Forelimb muscle (tissue), 1 donor: ENCODE data around the gene ICAM3. TPM values are rescaled to one million over a fixed set of nuclear protein-coding genes. Genes with fewer than 3 reads are reported as not detected.

ENCODE experiments used
- DNase-seq: peaks from one replicate; pipeline ENCODE4 v3.0.0-alpha.2; 2013; ENCODE audit warnings: low read depth
- polyA plus RNA-seq: library from polyadenylated mRNA; unstranded; fragments of 120-200 nt; gene quantifications from one replicate; pipeline ENCODE4 v1.2.1, GENCODE V29; 2013; ENCODE audit not compliant: insufficient read length

Gene ICAM3
- polyA plus RNA-seq, 1 donor: 4.9 TPM

GRCh38 chr19:10291554-10292205, 47.7 kb downstream of the ICAM3 start:
- DNase-seq: no peak

GRCh38 chr19:10290876-10291553, 48.4 kb downstream of the ICAM3 start:
- DNase-seq: no peak

GRCh38 chr19:10290357-10290875, 49.0 kb downstream of the ICAM3 start:
- no peak for DNase-seq

- DNase-seq: no peak
Measured at GRCh38 chr19:10289836-10290356, 49.5 kb downstream of the ICAM3 start, which contains the start of gene ICAM5. Gene ICAM5 (plus strand): TSS chr19:10289952. CDS start chr19:10290044, 92 bp downstream.

GRCh38 chr19:10289167-10289835, 50.1 kb downstream of the ICAM3 start:
- no peak for DNase-seq

GRCh38 chr19:10288662-10289166, 50.7 kb downstream of the ICAM3 start:
- no peak for DNase-seq

- DNase-seq: no peak
Measured at GRCh38 chr19:10286803-10287737, 52.4 kb downstream of the ICAM3 start, which contains the start of gene ICAM4. Gene ICAM4 (plus strand): TSS chr19:10286955. CDS start chr19:10287013, 58 bp downstream.

GRCh38 chr19:10285393-10285792, 54.0 kb downstream of the ICAM3 start:
- DNase-seq: no peak

GRCh38 chr19:10284960-10285278, 54.5 kb downstream of the ICAM3 start:
- no peak for DNase-seq

GRCh38 chr19:10284065-10284959, 55.1 kb downstream of the ICAM3 start:
- DNase-seq: no peak

Other genes with a start within 250 kb of the ICAM3 start
- 3.9 TPM for gene ANGPTL6, start 236.9 kb downstream of the ICAM3 start, polyA plus RNA-seq
- 28.5 TPM for gene PPAN, start 233.3 kb downstream of the ICAM3 start, polyA plus RNA-seq
- 13.6 TPM for gene P2RY11, start 227.9 kb downstream of the ICAM3 start, polyA plus RNA-seq
- gene EIF3G, start 219.7 kb downstream of the ICAM3 start, polyA plus RNA-seq: 267 TPM
- 61.4 TPM for gene DNMT1, start 144.7 kb downstream of the ICAM3 start, polyA plus RNA-seq
- 12.0 TPM for gene S1PR2, start 108.3 kb downstream of the ICAM3 start, polyA plus RNA-seq
- 32.0 TPM for gene MRPL4, start 87.4 kb downstream of the ICAM3 start, polyA plus RNA-seq
- 6.3 TPM for gene ICAM1, start 68.5 kb downstream of the ICAM3 start, polyA plus RNA-seq
- 0.25 TPM for gene ICAM4, start 52.7 kb downstream of the ICAM3 start, polyA plus RNA-seq
- 0.18 TPM for gene ICAM5, start 49.7 kb downstream of the ICAM3 start, polyA plus RNA-seq
- gene ZGLP1, start 29.8 kb downstream of the ICAM3 start, polyA plus RNA-seq: 3.4 TPM
- gene FDX2, start 23.6 kb downstream of the ICAM3 start, polyA plus RNA-seq: 20.0 TPM
- 10.9 TPM for gene RAVER1, start 6.1 kb downstream of the ICAM3 start, polyA plus RNA-seq
- gene TYK2, start 40.9 kb upstream of the ICAM3 start, polyA plus RNA-seq: 74.5 TPM
- gene CDC37, start 63.9 kb upstream of the ICAM3 start, polyA plus RNA-seq: 133 TPM
- gene PDE4A, start 80.9 kb upstream of the ICAM3 start, polyA plus RNA-seq: 3.3 TPM
- 66.1 TPM for gene KEAP1, start 163.7 kb upstream of the ICAM3 start, polyA plus RNA-seq
- 1.1 TPM for gene S1PR5, start 177.8 kb upstream of the ICAM3 start, polyA plus RNA-seq
- gene ATG4D, start 204.3 kb upstream of the ICAM3 start, polyA plus RNA-seq: 22.7 TPM
- 22.0 TPM for gene KRI1, start 226.4 kb upstream of the ICAM3 start, polyA plus RNA-seq
- 15.1 TPM for gene CDKN2D, start 229.4 kb upstream of the ICAM3 start, polyA plus RNA-seq
- gene AP1M2, start 247.7 kb upstream of the ICAM3 start, polyA plus RNA-seq: not detected